HCT116 (cell line): Measurements from ENCODE around the gene HJURP. TPM values are rescaled to one million over a fixed set of nuclear protein-coding genes. Genes with fewer than 3 reads are reported as not detected.

Experiments used
- ATAC-seq: fragments of 200-7000 bp; cut with Tn5 transposase; 2 replicates; pipeline ENCODE4 v1.9.1; 2020; ENCODE audit warnings: mild to moderate bottlenecking, moderate library complexity
- BruUV-seq: library from RNA; stranded (reverse); fragments of 400-500 nt; replicated peaks from 2 replicates; lab custom pipeline; 2021; lab: Mats Ljungman, UMichigan
- CTCF ChIA-PET: fragments of 300-600 bp; sonication (Branson Sonifier 250); formaldehyde crosslinking; loops from one replicate; lab custom pipeline; 2021; ENCODE audit warnings: antibody characterized with exemption; lab: Charles Lee
- POLR2A ChIA-PET: fragments of 300-600, 350-600 bp; sonication (Branson Sonifier 250); formaldehyde crosslinking; loops from one replicate; lab custom pipeline; 2021; ENCODE audit warnings: antibody characterized with exemption; lab: Charles Lee
- RAD21 ChIA-PET, 2 experiments: fragments of 300-600 bp; sonication (Branson Sonifier 250); formaldehyde crosslinking; loops; one replicate each; lab custom pipeline; 2023; ENCODE audit warnings: low total read pairs in 2 of 2; ENCODE audit not compliant: uncharacterized antibody in 2 of 2, unreplicated experiment in 2 of 2, low non-redundant PET in 1 of 2; lab: Charles Lee
- DNase-seq: peaks from one replicate; pipeline ENCODE4 v3.0.0-alpha.2; 2010; ENCODE audit warnings: low read depth, low spot score
- H2AFZ ChIP-seq: fragments of 200-600 bp; shearing (Covaris generic), sonication (generic); 2 replicates; pipeline ENCODE4 v1.6.1; 2017; ENCODE audit warnings: low read depth, mixed run types, mixed read lengths, antibody characterized with exemption, low read length; ENCODE audit not compliant: poor library complexity, severe bottlenecking
- H3K27ac ChIP-seq: 2 replicates; pipeline ENCODE4 v1.5.1; 2012; ENCODE audit warnings: low read depth, low read length
- H3K27me3 ChIP-seq: fragments of 200-600 bp; sonication (generic); 2 replicates; pipeline ENCODE4 v1.6.1; 2016; ENCODE audit warnings: mixed run types, low read length, mixed read lengths; ENCODE audit not compliant: insufficient read depth
- H3K36me3 ChIP-seq, 2 experiments: fragments of 200-500 bp in 1 of 2; fragments of 200-600 bp in 1 of 2; sonication (Bioruptor generic) in 1 of 2; sonication (generic) in 1 of 2; 2 replicates each; pipeline versions ENCODE4 v1.5.1 to v1.6.1; 2014 to 2016; ENCODE audit warnings: low read length in 2 of 2, inconsistent platforms in 1 of 2, mixed read lengths in 1 of 2, mixed run types in 1 of 2; ENCODE audit not compliant: insufficient read depth in 2 of 2, control insufficient read depth in 1 of 2
- H3K4me1 ChIP-seq, 2 experiments: fragments of 200-600 bp in 1 of 2; sonication (generic) in 1 of 2; 2 replicates each; pipeline versions ENCODE4 v1.5.1 to v1.6.1; 2012 to 2017; ENCODE audit warnings: low read length in 2 of 2, inconsistent platforms in 1 of 2, mild to moderate bottlenecking in 1 of 2, mixed read lengths in 1 of 2, mixed run types in 1 of 2, moderate library complexity in 1 of 2; ENCODE audit not compliant: insufficient read depth in 2 of 2, control insufficient read depth in 1 of 2
- H3K4me2 ChIP-seq: fragments of 200-600 bp; sonication (generic); 2 replicates; pipeline ENCODE4 v1.6.1; 2017; ENCODE audit warnings: mixed run types, low read length, mixed read lengths
- H3K4me3 ChIP-seq, 2 experiments: fragments of 200-600 bp in 1 of 2; sonication (generic) in 1 of 2; replicated peaks in 1 of 2; 2 replicates each; pipeline ENCODE4 v1.5.1; 2011 to 2016; ENCODE audit warnings: low read length in 2 of 2, control low read depth in 1 of 2, low read depth in 1 of 2, mild to moderate bottlenecking in 1 of 2, mixed read lengths in 1 of 2, mixed run types in 1 of 2
- H3K79me2 ChIP-seq: fragments of 200-600 bp; sonication (generic); 2 replicates; pipeline ENCODE4 v1.6.1; 2017; ENCODE audit warnings: mild to moderate bottlenecking, mixed run types, low read length, moderate library complexity, mixed read lengths; ENCODE audit not compliant: insufficient read depth
- H3K9ac ChIP-seq: fragments of 200-600 bp; sonication (generic); 2 replicates; pipeline ENCODE4 v1.6.1; 2016; ENCODE audit warnings: low read length, mixed read lengths
- H3K9me2 ChIP-seq: fragments of 200-600 bp; sonication (generic), shearing (Covaris generic); 2 replicates; pipeline ENCODE4 v1.6.1; 2017; ENCODE audit warnings: mixed run types, mild to moderate bottlenecking, moderate library complexity; ENCODE audit not compliant: insufficient read depth
- H3K9me3 ChIP-seq, 2 experiments: fragments of 200-500 bp in 1 of 2; fragments of 200-600 bp in 1 of 2; sonication (Bioruptor generic) in 1 of 2; sonication (generic) in 1 of 2; 2 replicates each; pipeline ENCODE4 v1.6.1; 2014 to 2017; ENCODE audit warnings: low read length in 2 of 2, mixed read lengths in 2 of 2, inconsistent platforms in 1 of 2, low read depth in 1 of 2, mild to moderate bottlenecking in 1 of 2, mixed run types in 1 of 2, moderate library complexity in 1 of 2; ENCODE audit not compliant: control insufficient read depth in 1 of 2, insufficient read depth in 1 of 2
- H4K20me1 ChIP-seq: fragments of 200-600 bp; sonication (generic), shearing (Covaris generic); 2 replicates; pipeline ENCODE4 v1.6.1; 2017; ENCODE audit warnings: mixed run types, mild to moderate bottlenecking, moderate library complexity; ENCODE audit not compliant: insufficient read depth
- CBX3 ChIP-seq: IDR thresholded peaks from 2 replicates; pipeline ENCODE4 v1.6.1; 2012; ENCODE audit warnings: low read depth
- CTCF ChIP-seq, 3 experiments: fragments of 200-600 bp in 1 of 3; sonication (generic) in 1 of 3; IDR thresholded peaks in 2 of 3; conservative IDR thresholded peaks in 1 of 3; 2 replicates each; pipeline ENCODE4 v1.5.1; 2012 to 2017; ENCODE audit warnings: low read depth in 2 of 3, low read length in 2 of 3, antibody characterized with exemption in 1 of 3, borderline replicate concordance in 1 of 3, control low read depth in 1 of 3, mild to moderate bottlenecking in 1 of 3, mixed read lengths in 1 of 3, mixed run types in 1 of 3, moderate library complexity in 1 of 3; ENCODE audit not compliant: insufficient read depth in 1 of 3
- EGR1 ChIP-seq: IDR thresholded peaks from 2 replicates; pipeline ENCODE4 v1.6.1; 2012; ENCODE audit warnings: low read depth
- EZH2 ChIP-seq: fragments of 200-600 bp; sonication (generic); IDR thresholded peaks from 2 replicates; pipeline ENCODE4 v1.6.1; 2017; ENCODE audit warnings: antibody characterized with exemption, mixed run types
- EZH2phosphoT487 ChIP-seq: fragments of 200-600 bp; IDR thresholded peaks from 2 replicates; pipeline ENCODE4 v1.6.1; 2018; ENCODE audit warnings: antibody characterized with exemption, borderline replicate concordance
- FOSL1 ChIP-seq: IDR thresholded peaks from 2 replicates; pipeline ENCODE4 v1.6.1; 2012; ENCODE audit warnings: low read depth
- POLR2A ChIP-seq: IDR thresholded peaks from 2 replicates; pipeline ENCODE4 v1.7.0; 2011; ENCODE audit warnings: borderline replicate concordance; ENCODE audit not compliant: insufficient read depth, insufficient read length; ENCODE audit errors: extremely low read depth
- POLR2AphosphoS5 ChIP-seq: IDR thresholded peaks from 2 replicates; pipeline ENCODE4 v1.6.1; 2011; ENCODE audit warnings: mild to moderate bottlenecking, low read depth, low read length, moderate library complexity
- RAD21 ChIP-seq: IDR thresholded peaks from 2 replicates; pipeline ENCODE4 v1.6.1; 2012; ENCODE audit warnings: low read depth, mild to moderate bottlenecking
- SIN3A ChIP-seq: IDR thresholded peaks from 2 replicates; pipeline ENCODE4 v1.6.1; 2012; ENCODE audit warnings: low read depth
- SP1 ChIP-seq: IDR thresholded peaks from 2 replicates; pipeline ENCODE4 v1.6.1; 2012; ENCODE audit warnings: low read depth
- SRF ChIP-seq: IDR thresholded peaks from 2 replicates; pipeline ENCODE4 v1.6.1; 2012; ENCODE audit warnings: low read depth
- TCF7L2 ChIP-seq: IDR thresholded peaks from 2 replicates; pipeline ENCODE4 v1.7.0; 2011; ENCODE audit warnings: borderline replicate concordance, inconsistent platforms; ENCODE audit not compliant: insufficient read depth, insufficient read length; ENCODE audit errors: extremely low read depth
- ZFX ChIP-seq: fragments of 450-650 bp; IDR thresholded peaks from 2 replicates; pipeline ENCODE4 v1.6.1; 2017
- intact Hi-C: fragments of 100-400 bp; cut with micrococcal nuclease; formaldehyde crosslinking; loops from 2 replicates; pipeline ENCODE4 v1.10.0; 2022
- total RNA-seq: library from RNA; stranded (reverse); gene quantifications from one replicate; pipeline ENCODE4 v1.2.1, GENCODE V29; 2021; ENCODE audit not compliant: unreplicated experiment
- TF ChIP-seq, protein P1 (sequence below): IDR thresholded peaks from 2 replicates; pipeline ENCODE4 v1.6.1; 2011; ENCODE audit warnings: mild to moderate bottlenecking, low read length, moderate library complexity; ENCODE audit not compliant: insufficient replicate concordance; ENCODE audit errors: extremely low read depth

The HJURP gene
- total RNA-seq, 1 experiment from 2014 or later = 64.1 TPM

DNA sequence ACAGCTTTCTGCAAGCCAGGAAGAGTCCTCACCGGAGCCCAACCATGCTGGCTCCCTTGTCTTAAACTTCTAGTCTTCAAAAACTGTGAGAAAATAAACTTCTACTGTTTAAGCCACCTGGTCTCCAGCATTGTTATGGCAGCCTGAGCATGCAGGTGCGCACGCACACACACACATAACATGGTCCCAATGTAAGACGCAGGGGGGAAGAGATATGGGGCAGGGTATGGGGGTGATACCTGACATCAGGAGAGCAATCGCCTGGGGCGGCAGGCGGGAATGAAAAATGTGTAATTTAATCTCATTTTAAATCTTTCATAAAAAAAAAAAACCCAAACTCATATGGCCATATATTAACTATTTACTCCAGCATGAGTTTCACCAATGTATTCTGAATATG is 18.0 kb downstream of the HJURP start:
- no TSS peak for BruUV-seq
- Histone ChIP-seq H3K4me1 (no peaks in the 10 kb centered on the region), H3K9me2 (no peaks in the 10 kb centered on the region)

GRCh38 chr2:233835230-233836186 is 18.8 kb downstream of the HJURP start:
- no TSS peak for BruUV-seq
- no peak for DNase-seq
- H3K4me1 ChIP-seq = no peaks in the 10 kb centered on the region
- intact Hi-C loops = loop anchor here (10.0 kb wide), 1 partner anchor 351 kb away; no protein-coding TSS in a partner anchor
- no peak for ATAC-seq
- no peaks in the 10 kb centered on the region for H3K27me3 ChIP-seq
- no peak overlapping the region for H3K4me3 ChIP-seq
- H3K4me2 ChIP-seq = no peak overlapping the region
- H3K9me3 ChIP-seq = no peaks in the 10 kb centered on the region
- H4K20me1 ChIP-seq = peaks cover 12% of the 10 kb centered on the region; the same call in 1 of the 2 replicates
- peaks cover 63% of the 10 kb centered on the region for H3K79me2 ChIP-seq
- no peaks in the 10 kb centered on the region for H3K9me2 ChIP-seq
- ChIA-PET RAD21 (no interaction called here), POLR2A (no interaction called here), CTCF (no interaction called here)
- H3K27ac ChIP-seq = no peak overlapping the region
- no peak overlapping the region for H2AFZ ChIP-seq
- H3K36me3 ChIP-seq = peaks cover 47 to 57% of the 10 kb centered on the region in 2 experiments
- H3K9ac ChIP-seq = no peak overlapping the region
- TF ChIP-seq SRF = no peak
- TF ChIP-seq, protein P1, sequence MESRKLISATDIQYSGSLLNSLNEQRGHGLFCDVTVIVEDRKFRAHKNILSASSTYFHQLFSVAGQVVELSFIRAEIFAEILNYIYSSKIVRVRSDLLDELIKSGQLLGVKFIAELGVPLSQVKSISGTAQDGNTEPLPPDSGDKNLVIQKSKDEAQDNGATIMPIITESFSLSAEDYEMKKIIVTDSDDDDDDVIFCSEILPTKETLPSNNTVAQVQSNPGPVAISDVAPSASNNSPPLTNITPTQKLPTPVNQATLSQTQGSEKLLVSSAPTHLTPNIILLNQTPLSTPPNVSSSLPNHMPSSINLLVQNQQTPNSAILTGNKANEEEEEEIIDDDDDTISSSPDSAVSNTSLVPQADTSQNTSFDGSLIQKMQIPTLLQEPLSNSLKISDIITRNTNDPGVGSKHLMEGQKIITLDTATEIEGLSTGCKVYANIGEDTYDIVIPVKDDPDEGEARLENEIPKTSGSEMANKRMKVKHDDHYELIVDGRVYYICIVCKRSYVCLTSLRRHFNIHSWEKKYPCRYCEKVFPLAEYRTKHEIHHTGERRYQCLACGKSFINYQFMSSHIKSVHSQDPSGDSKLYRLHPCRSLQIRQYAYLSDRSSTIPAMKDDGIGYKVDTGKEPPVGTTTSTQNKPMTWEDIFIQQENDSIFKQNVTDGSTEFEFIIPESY = no peak
- no peak for TF ChIP-seq SP1
- no peak for TF ChIP-seq RAD21
- TF ChIP-seq EZH2phosphoT487 = no peak
- no peak for TF ChIP-seq CBX3
- no peak for TF ChIP-seq EGR1
- no peak for TF ChIP-seq SIN3A
- TF ChIP-seq TCF7L2 = no peak
- no peak for TF ChIP-seq EZH2
- TF ChIP-seq CTCF (IDR thresholded peaks at IDR 0.05 in 2 of 3, conservative IDR thresholded peaks at IDR 0.05 in 1 of 3; ENCODE audit: borderline replicate concordance in 1 of 3, insufficient read depth in 1 of 3, low read depth in 2 of 3, low read length in 2 of 3) = no peak
- TF ChIP-seq ZFX = no peak
- no peak for TF ChIP-seq FOSL1
- no peak for TF ChIP-seq POLR2A
- TF ChIP-seq POLR2AphosphoS5 = no peak

More for the DNA sequence above, 18.0 kb downstream of the HJURP start:
- Histone ChIP-seq H3K9ac (no peak overlapping the region), H3K9me3 (no peaks in the 10 kb centered on the region), H3K4me2 (no peak overlapping the region), H3K27me3 (no peaks in the 10 kb centered on the region), H3K79me2 (peaks cover 71% of the 10 kb centered on the region), H3K4me3 (no peak overlapping the region), H4K20me1 (peaks cover 16% of the 10 kb centered on the region; the same call in 1 of the 2 replicates), H3K27ac (no peak overlapping the region), H2AFZ (no peak overlapping the region), H3K36me3 (peaks cover 56 to 65% of the 10 kb centered on the region in 2 experiments)
- CTCF ChIA-PET = no interaction called here
- POLR2A ChIA-PET = no interaction called here
- ATAC-seq = no peak
- DNase-seq = no peak
- RAD21 ChIA-PET = no interaction called here
- no peak for TF ChIP-seq TCF7L2
- no peak for TF ChIP-seq CBX3
- intact Hi-C loops = loop anchor here (10.0 kb wide), 1 partner anchor 352 kb away; no protein-coding TSS in a partner anchor
